LoVo (cell line): Measurements from ENCODE around the gene SDHB.

Source experiments
- DNase-seq: peaks from one replicate; pipeline ENCODE4 v3.0.0-alpha.2; 2016; ENCODE audit warnings: low spot score

SDHB gene

DNA sequence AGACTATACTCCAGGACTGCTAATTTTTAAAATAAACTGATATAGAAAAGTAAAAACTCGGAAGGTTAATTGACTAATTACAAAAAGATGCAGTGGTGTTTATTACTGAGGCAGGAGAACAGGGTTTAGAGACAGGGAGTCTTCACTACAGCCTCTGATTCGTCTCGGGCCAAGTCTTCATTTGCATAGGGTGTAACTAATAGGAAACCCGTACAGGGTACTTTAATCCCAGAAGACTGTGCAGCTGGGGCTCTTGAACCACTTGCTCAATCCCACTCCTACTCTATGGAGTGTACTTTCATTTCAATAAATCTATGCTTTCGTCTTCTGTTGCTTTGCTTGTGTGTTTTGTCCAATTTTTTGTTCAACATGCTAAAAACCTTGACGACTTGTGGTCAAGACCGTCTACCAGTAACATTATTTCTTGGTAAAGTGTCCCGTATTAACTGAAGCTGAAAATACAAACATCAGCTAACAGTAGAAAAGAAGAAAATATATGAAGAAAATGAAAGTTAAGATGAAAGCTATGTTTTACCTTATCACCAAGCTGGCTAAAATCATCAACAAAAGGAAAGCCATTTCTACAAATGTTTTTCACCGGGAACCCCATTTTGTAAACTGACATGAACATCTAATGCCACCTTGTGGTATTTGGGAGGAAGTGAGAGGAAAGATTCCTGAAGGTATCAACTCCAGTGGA, 8.0 kb downstream of the SDHB start:
- DNase-seq: peak; percentile 46

DNA sequence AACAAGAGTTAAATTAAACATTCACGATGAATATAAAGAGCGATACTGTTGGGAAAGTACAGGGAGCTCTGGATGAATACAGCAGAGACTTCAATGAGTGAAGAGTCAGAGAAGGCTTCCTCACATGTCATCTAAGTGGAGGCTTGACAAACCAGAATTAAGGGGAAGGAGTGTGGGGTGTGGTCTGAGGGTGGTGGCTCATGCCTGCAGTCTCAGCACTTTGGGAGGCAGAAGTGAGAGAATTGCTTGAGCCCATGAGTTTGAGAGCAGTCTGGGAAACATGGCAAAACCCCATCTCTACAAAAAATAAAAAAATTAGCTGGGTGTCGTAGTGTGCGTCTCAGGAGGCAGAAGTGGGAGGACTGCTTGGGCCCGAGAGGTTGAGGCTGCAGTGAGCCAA, 8.7 kb downstream of the SDHB start:
- no peak for DNase-seq

DNA sequence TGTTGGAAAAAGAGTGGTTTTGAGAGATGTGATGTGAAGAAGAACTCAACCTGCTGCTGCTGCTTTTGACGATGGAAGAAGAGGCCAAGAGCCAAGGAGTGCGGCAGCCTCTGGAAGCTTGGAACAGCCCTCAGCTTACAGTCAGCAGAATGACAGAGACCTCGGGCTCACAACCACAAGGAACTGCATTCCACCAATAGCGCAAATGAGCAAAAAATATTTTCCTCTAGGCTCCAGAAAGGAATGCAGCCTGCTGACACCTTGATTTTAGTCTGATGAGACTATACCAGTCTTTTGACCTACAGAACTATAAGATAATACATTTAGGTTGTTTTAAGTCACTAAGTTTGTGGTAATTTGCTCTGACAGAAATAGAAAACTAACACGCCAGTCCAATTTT, 10.2 kb downstream of the SDHB start:
- DNase-seq: no peak

DNA sequence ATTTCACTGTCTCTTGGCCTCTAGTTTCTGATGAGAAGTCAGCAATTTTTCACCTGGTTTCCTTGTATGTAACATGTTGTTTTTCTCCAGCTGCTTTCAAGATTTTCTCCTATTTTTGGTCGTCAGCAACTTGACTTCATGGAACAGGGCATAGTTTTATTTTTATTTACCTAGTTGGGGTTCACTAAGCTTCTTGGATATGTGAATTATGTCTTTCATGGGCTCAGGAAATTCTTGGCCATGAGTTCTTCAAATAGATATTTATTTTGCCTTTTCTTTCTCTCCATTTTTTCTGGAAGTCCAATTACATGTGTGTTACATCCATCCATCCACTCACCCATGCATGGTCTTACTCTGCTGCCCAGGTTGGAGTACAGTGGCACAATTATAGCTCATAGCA, 13.7 kb downstream of the SDHB start:
- no peak for DNase-seq

DNA sequence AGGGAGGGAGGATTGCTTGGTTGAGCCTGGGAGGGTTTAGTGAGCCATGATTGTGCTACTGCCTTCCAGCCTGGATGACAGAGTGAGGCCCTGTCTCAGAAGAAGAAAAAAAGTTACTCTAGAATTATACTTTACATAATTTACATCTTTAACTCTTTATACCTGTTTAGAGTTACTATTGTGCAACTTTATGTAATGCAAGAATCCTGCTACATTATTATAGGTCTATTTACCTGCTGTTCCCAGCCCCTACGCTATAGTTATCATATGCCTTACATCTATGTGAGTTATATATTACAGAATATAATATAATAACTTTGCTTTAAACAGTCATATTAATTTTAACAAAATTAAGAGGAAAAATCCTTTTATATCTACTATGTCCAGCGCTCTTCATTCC, 14.3 kb downstream of the SDHB start:
- no peak for DNase-seq

DNA sequence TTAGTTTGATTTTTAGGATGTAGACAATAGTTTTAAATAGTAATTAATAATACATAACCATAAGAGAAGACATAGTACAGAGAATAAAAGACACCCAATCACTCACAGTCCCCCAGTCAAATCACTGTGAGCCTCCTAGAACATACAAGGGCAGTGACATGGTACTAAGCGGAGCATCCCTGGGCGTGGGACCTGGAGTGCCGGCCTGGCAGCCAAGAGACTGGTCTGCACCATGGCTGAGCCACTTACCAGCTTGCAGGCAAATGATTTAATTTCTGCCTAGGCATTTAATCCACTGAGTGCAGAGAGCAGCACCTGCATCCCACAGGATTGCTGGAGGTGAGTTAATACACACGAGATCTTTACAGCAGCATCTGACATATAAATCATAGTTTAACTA, 20.4 kb downstream of the SDHB start:
- no peak for DNase-seq

DNA sequence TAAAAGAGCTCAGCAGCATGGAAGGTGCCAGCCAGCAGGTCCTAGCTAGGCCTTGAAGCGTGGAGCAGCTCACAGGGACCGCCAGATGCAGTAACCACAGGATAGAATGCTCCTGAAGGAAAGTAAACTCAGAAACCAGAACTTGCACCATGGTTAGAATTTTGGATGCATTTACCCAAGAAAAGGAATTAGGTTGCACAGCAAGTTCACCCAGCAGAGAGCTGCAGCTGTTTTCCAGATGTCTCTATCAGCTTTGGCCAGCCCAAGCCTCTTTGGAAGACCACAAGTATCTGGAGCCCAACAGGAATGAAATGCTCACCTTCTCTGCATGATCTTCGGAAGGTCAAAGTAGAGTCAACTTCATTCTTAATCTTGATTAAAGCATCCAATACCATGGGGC, 21.1 kb downstream of the SDHB start:
- DNase-seq: no peak

DNA sequence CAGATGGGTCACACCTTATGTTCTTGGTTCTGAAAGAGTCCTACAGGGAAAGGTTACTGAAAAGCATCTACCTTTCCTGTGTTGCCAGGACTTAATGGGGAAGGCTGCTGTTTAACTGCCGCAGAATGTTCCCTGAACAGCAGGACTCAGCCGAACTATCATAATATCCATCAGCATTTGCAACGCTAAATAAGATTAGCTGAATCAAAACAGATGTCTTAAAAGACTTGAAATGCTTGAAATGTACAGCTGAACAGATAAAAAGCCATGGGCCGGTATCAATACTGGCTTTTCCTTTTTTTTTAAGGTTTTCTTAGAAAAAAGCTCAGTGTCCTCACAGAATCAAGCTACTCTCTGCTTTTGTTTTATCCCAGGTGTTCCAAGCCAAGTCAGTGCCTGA, 22.4 kb downstream of the SDHB start:
- DNase-seq: no peak

DNA sequence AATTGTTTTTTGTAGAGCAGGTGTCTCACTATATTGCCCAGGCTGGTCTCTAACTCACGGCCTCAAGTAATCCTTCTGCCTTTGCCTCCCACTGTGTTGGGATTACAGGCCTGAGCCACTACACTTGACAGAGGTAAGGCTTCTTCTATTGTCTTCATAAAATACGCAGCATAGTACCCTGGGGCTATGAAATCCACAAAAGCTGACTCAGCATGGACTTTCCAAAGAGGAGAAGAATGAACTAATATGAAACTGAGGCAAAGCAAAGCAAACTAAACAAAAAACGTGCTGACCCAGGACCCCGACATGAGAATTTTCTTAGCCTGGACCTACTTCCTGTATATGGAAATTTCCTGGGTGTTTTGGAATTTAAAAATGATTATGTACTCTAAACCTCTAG, 23.6 kb downstream of the SDHB start:
- DNase-seq: no peak

DNA sequence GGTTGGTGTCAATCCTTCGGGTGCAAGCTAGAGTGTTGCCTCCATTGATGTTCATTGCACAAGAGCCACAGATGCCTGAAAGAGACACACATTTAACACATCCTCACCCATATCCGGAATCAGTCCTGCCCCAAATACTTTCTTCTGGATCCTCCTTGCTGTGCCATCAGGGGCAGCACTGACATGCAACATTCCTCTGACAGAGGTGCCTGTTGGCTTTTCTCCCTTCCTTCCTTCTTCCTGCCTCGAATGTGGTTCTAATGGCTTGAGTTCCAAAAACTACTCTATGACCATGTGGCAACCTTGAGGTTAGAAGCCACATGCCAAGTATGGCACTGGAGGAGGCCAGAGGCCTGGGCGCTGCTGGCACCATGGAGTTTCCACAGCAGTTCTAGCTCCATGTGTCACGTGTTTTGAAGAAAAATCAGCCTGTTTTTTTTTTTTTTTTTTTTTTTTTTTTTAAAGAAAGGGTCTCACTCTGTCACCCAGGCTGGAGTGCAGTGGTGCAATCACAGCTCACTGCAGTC, 25.1 kb downstream of the SDHB start:
- no peak for DNase-seq

DNA sequence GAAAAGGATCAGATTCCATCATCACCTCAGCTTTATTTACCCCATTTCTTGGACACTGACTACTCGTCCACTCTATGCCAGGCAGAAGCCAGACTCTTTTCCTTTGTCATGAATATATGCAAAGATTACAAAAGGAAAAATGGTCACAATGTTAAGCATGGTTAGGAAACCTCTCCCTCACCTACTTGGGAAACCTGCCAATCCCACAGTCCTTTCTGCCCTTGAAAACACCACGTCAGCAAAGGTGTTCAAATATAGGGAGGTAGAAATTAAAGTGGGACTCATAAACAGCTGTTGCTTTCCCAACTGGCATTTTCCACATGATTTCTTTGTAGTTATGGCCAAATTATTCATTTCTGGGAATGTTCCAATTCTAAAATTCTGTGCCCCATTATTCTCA, 25.9 kb downstream of the SDHB start:
- DNase-seq: no peak

DNA sequence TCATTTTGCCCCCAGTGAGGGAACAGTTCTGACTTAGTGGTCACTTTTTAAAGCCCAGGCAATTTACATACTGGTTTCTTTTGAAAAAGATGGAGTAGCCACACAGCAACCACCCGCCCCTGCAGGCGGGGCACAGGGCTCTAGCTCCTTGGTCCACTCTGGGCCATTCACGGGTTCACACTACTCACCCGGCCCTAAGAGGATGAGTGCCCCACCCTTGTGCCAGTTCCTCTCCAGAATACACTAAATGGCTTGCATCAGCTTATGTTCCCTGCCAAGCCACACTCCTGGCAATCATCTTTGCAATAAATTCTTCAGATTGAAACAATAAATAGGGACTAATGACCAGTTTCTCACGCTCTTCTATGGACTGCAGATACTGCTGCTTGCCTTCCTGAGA, 26.4 kb downstream of the SDHB start:
- no peak for DNase-seq

DNA sequence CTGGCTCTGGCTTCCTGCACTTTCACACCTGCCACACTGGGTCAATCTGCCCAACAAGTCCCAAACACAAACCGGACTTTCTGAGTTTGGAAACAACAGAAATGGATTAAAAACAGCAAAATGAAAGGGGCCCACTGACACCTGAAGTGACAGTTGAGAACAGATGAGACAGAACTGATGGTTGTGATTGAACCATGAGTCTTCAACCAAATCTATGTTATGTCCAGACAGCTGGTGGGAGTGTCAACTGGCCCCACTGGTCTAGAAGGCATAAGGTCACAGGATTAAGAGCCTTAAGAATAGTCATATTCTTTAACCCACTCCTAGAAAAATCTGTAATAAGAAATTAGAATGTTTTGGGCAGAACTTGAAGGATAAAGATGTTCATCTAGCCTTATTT, 29.1 kb downstream of the SDHB start:
- no peak for DNase-seq

DNA sequence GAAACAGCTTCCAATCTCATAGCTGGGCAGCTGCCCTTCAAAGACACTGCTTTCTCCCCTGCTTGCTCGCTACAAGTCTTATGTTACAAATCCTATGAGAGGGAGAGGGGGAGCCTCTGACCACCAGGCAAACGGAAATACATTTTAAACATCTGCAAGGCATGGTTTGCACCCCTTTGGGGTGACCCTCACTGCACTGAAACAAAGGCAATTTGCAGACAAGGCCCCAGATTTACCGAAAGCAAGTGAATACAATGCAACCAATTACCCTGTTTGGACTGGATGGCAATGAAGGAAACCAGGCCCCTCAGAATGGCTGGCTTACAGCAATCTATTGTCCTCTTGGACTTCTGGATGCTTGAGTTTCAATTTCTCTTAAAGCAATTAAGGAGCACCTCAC, 30.3 kb downstream of the SDHB start:
- DNase-seq: no peak

DNA sequence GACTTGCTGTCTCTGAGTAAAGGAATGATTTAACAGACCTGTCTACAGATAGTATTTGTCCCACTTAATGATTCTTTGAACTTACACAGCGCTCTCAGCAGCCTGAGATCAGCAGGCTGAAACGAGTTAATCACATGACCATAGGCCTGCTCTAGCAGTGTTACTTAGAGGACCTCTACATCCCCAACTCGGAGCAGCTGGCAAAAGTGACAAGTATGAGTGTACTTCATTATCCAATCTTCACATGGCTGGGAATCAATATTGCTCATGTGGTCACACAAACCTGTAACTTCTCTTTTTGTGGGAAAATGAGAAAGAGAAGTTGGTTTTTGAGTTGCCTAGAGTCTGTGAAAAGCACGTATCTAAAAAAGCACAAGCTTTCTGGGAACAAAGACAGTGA, 30.7 kb downstream of the SDHB start:
- DNase-seq: no peak

DNA sequence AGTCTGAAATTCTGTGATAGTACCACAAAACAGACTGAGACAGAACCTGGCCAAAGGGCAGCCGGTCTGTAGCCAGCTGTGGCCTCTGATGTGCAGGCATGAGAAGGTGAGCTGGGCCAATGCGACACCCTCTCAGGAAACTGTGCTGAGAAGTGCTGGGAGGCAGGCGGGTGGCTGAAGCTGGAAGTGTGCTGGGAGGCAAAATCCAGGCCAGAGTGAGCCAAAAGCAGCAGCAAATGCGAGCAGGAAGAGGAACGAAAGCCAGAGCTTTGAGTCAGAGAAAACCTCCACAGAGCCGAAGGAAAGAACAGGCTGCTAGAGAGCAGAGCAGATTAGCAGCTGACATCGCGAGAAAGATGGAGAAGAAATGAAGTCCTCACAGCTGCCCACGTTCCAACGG, 31.9 kb downstream of the SDHB start:
- no peak for DNase-seq

DNA sequence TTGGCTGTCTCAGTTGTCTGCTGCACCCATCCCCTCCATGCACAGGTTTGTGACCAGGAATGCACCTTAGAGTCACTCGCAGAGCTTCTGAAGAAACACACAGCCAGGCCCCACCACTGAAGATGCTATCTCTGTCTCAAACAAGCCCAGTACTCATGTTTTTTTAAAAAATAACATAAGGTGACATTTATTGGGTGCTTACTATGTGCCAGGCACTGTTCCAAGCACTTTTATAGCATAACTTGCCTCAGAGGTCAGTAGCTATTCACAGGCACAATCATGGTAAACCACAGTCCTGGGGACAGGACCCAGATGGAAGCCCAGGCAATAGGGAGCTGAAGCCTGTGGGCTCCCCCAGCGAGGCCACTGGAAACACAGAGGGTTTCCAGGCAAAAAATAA, 33.3 kb downstream of the SDHB start:
- no peak for DNase-seq

DNA sequence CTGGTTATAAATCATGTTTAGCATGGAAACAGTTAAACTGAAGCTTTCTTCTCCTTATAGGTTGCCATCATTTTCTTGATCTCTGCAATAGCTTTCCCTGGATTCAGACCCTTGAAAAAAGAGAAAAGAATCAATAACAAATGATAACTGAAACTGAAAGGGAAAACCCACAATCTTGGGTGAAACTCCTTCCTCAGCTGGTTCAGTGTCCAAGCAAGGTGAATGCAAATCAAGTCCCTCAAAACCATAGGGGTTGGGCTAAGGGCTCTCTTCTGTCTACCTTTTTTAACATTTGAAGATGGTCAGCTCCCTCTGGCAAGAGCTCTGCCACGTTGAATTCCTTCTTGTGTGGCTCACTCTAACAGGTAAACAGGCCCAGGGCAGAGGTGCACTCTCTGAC, 35.0 kb downstream of the SDHB start:
- no peak for DNase-seq

DNA sequence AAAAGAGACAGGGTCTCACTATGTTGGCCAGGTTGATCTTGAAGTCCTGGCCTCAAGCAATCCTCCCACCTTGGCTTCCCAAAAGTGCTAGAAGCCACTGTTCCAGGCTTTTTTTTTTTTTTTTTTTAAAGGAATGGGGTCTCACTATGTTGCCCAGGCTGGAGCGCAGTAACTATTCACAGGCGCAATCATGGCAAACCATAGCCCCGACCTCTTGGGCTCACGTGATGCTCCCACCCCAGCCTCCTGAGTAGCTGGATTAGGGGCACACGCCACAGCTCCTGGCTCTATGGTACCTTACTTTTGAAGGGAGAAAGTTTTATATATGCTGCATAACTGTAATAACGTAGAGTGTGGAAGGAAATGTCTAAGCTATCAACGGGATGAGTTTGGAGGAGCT, 36.4 kb downstream of the SDHB start:
- no peak for DNase-seq

DNA sequence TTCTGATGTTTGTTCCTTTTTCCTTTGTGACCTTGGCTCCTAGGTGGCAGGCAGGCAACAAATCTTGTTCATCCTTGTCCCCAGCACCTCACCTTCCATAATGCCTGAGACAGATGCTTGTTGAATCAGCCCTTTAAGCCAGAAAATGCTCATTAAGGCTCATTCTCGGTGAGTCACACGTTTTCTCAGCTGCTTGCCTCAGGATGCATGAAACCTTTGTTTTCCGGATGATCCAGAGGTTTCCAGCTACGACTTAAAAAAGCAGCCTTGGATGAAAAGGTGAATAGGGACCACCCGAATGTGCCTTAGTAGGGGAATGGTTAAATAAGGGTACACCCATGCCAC, 37.5 kb downstream of the SDHB start:
- no peak for DNase-seq

DNA sequence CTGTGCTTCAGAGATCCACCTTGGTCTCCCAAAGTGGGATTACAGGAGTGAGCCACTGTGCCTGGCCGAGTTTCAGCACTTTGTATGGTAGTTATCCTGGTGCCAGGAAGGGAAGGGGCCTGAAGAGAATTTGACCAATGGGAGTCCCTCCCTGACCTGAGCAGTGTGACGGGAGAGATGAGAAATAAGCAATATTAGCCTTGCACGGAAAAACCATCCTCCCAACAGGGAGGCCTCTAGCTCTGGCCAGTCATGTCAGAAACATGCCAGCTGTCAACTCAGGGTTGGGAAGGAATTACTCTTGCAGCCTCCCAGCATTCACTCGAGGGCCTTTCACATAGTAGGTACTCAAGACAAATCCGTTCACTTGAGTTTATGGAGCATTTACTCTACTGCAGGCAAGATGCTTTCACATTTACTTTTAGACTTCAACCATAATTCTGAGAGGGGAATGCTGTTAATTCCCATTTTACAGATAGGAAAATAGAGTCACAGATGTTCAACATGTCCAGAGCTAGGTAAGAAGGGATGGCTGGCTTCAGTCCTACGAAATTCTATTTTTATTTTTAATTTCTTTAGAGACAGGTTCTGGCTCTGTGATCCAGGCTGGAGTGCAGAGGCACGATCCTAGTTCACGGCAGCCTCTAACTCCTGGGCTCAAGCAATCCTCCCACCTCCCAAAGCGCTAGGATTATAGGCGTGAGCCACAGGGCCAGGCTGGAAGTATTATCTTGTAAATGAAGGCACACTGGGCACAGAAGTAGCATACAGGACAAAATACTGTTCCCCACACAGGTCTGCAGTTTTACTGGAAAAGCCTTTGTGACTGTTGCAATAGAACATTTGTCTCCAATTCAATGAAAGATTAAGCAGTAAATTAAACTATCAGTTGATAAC, 38.9 kb downstream of the SDHB start:
- DNase-seq: no peak

DNA sequence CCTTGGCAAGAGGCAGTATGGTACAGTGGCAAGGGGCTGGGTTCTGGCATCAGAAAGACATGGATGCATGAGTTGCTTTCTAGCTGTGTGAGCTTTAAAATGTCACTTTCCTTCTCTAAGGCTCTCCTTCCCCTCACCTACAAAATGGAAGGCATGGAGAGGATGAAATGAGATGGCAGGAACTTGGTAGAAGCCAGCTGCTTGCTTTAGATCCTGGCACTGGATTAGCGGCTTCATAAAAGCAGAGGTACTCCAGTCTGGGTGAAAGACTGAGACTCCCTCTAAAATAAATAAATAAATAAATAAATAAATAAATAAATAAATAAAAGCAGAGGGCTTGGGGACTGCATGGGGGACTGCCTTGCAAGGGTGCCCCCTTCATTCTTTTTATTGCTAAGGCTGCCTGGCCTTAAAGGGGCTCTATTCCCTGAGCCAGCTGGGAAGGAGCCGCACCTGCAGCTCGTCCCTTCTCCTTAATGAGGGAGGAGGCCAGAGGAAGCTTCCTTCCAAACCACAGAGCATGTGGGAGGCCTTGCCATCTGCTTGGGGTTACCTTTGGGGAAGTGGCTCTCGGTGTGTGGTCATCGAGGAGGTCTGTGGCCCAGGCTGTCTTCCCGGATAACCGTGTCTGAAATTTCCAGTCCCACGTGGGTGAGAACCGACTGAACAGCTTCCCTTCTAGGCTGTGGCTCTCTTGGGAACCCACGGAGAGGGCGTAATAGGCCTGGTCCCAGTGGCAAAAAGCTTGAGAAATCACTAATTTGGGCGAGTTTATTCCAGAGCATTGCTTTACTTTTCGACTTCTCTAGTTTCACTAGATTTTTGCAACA, 40.1 kb downstream of the SDHB start:
- no peak for DNase-seq
